Mesothelial cell of epicardium (in vitro differentiated cells): ENCODE results near the gene PDE4D. TPM values are rescaled to one million over a fixed set of nuclear protein-coding genes. Genes with fewer than 3 reads are reported as not detected.

ENCODE experiments used
- DNase-seq, 2 experiments: peaks; one replicate each; pipeline ENCODE4 v3.0.0; 2021; ENCODE audit warnings: low spot score in 2 of 2; ENCODE audit not compliant: unreplicated experiment in 2 of 2
- H3K27ac Mint-ChIP-seq: 2 replicates; pipeline ENCODE4 v1.8.0; 2021; ENCODE audit warnings: mixed read lengths
- H3K27me3 Mint-ChIP-seq: 2 replicates; pipeline ENCODE4 v1.8.0; 2021; ENCODE audit warnings: low read depth, mixed read lengths
- H3K36me3 Mint-ChIP-seq: 2 replicates; pipeline ENCODE4 v1.8.0; 2021; ENCODE audit warnings: mixed read lengths
- H3K4me1 Mint-ChIP-seq: 2 replicates; pipeline ENCODE4 v1.8.0; 2021; ENCODE audit warnings: mixed read lengths
- H3K4me3 Mint-ChIP-seq: 2 replicates; pipeline ENCODE4 v1.8.0; 2021; ENCODE audit warnings: mild to moderate bottlenecking, moderate library complexity, mixed read lengths
- H3K9me3 Mint-ChIP-seq: 2 replicates; pipeline ENCODE4 v1.8.0; 2021; ENCODE audit warnings: mixed read lengths
- CTCF ChIP-seq: fragments of 200-600 bp; sonication (generic); IDR thresholded peaks from one replicate; pipeline ENCODE4 v1.5.0; 2021; ENCODE audit warnings: antibody characterized with exemption; ENCODE audit not compliant: unreplicated experiment
- total RNA-seq: library from RNA; stranded (reverse); gene quantifications from 3 replicates; pipeline ENCODE4 v1.2.1, GENCODE V29; 2021

The PDE4D gene
- total RNA-seq, 1 donor from 2014 or later = 105 TPM

- peaks cover 15% of the 10 kb centered on the region for H3K4me1 Mint-ChIP-seq
- no peak for TF ChIP-seq CTCF
- peaks cover 9% of the 10 kb centered on the region for H3K9me3 Mint-ChIP-seq
- H3K27me3 Mint-ChIP-seq = no peaks in the 10 kb centered on the region
- no peak for DNase-seq
- H3K36me3 Mint-ChIP-seq = peaks cover 10% of the 10 kb centered on the region
- H3K4me3 Mint-ChIP-seq = no peak overlapping the region
- H3K27ac Mint-ChIP-seq = peak overlapping the region; percentile 4
Measured at GRCh38 chr5:59528202-59528862, 365.2 kb downstream of the PDE4D start.

- Mint-ChIP-seq H3K4me3 (no peak overlapping the region), H3K4me1 (peaks cover 19% of the 10 kb centered on the region), H3K27ac (no peak overlapping the region), H3K9me3 (peaks cover 9% of the 10 kb centered on the region), H3K27me3 (no peaks in the 10 kb centered on the region), H3K36me3 (peaks cover 10% of the 10 kb centered on the region)
- DNase-seq = no peak
- no peak for TF ChIP-seq CTCF
Measured at GRCh38 chr5:59525957-59526356, 367.6 kb downstream of the PDE4D start.

- no peak for DNase-seq
- Mint-ChIP-seq H3K36me3 (peaks cover 10% of the 10 kb centered on the region), H3K4me1 (peaks cover 19% of the 10 kb centered on the region), H3K9me3 (peaks cover 9% of the 10 kb centered on the region), H3K4me3 (no peak overlapping the region), H3K27ac (no peak overlapping the region), H3K27me3 (no peaks in the 10 kb centered on the region)
- no peak for TF ChIP-seq CTCF
Measured at GRCh38 chr5:59525311-59525710, 368.2 kb downstream of the PDE4D start.

- no peak for DNase-seq
- no peak for TF ChIP-seq CTCF
- no peaks in the 10 kb centered on the region for H3K27me3 Mint-ChIP-seq
- no peak overlapping the region for H3K27ac Mint-ChIP-seq
- H3K4me3 Mint-ChIP-seq = no peak overlapping the region
- peaks cover 9% of the 10 kb centered on the region for H3K9me3 Mint-ChIP-seq
- peaks cover 9% of the 10 kb centered on the region for H3K4me1 Mint-ChIP-seq
- peaks cover 10% of the 10 kb centered on the region for H3K36me3 Mint-ChIP-seq
Measured at GRCh38 chr5:59522201-59522831, 371.2 kb downstream of the PDE4D start.

- Mint-ChIP-seq H3K27me3 (no peaks in the 10 kb centered on the region), H3K9me3 (peaks cover 9% of the 10 kb centered on the region), H3K4me3 (no peak overlapping the region), H3K4me1 (peaks cover 9% of the 10 kb centered on the region), H3K36me3 (peaks cover 10% of the 10 kb centered on the region), H3K27ac (no peak overlapping the region)
- DNase-seq = no peak
- no peak for TF ChIP-seq CTCF
Measured at GRCh38 chr5:59521476-59521875, 372.1 kb downstream of the PDE4D start.
